ENCODE results near the gene DHRS1.
A peak's percentile ranks its signal among the peaks of the same experiment; 100 is the strongest.

DHRS1 gene

GRCh38 chr14:24260780-24261157, 38.8 kb downstream of the DHRS1 start:
- Histone ChIP-seq H2BK120ac (ENCODE audit: low read depth, low read length) (no peak overlapping the region), H2BK5ac (ENCODE audit: low read length) (no peak overlapping the region), H4K5ac (ENCODE audit: low read length) (no peak overlapping the region), H3K36me3 (ENCODE audit: control insufficient read depth, insufficient read depth, low read length) (no peaks in the 10 kb centered on the region), H3K56ac (ENCODE audit: low read length) (no peak overlapping the region), H3K27ac (ENCODE audit: low read depth, low read length) (no peak overlapping the region), H3K79me2 (ENCODE audit: control insufficient read depth, insufficient read depth, low read length) (no peaks in the 10 kb centered on the region), H3K4me1 (ENCODE audit: control insufficient read depth, low read depth, low read length) (no peaks in the 10 kb centered on the region), H3K23ac (ENCODE audit: low read length) (no peak overlapping the region), H3K4ac (ENCODE audit: low read depth, low read length) (no peak overlapping the region), H3K18ac (ENCODE audit: low read length) (no peak overlapping the region), H3K27me3 (ENCODE audit: insufficient read depth, low read length, poor library complexity) (no peaks in the 10 kb centered on the region), H4K8ac (ENCODE audit: low read depth, low read length) (no peak overlapping the region), H3K4me2 (ENCODE audit: low read length) (no peak overlapping the region), H2BK15ac (replicated peaks; ENCODE audit: low read depth) (no peak overlapping the region), H2AK5ac (ENCODE audit: low read length) (no peak overlapping the region), H3K79me1 (ENCODE audit: low read length) (no peaks in the 10 kb centered on the region), H3K9ac (ENCODE audit: low read length) (no peak overlapping the region), H3K4me3 (ENCODE audit: low read length) (no peak overlapping the region)
- no CpG with 5 or more reads among the region's 4 CpGs for WGBS (ENCODE audit: extremely low coverage, insufficient coverage, low lambda C conversion rate)
- DNase-seq = no peak

- Histone ChIP-seq H4K5ac (ENCODE audit: low read length) (no peak overlapping the region), H3K4me2 (ENCODE audit: low read length) (no peak overlapping the region), H3K56ac (ENCODE audit: low read length) (no peak overlapping the region), H3K4me3 (ENCODE audit: low read length) (no peak overlapping the region), H4K8ac (ENCODE audit: low read depth, low read length) (no peak overlapping the region), H3K18ac (ENCODE audit: low read length) (no peak overlapping the region), H3K4me1 (ENCODE audit: control insufficient read depth, low read depth, low read length) (no peaks in the 10 kb centered on the region), H2BK120ac (ENCODE audit: low read depth, low read length) (no peak overlapping the region), H3K79me1 (ENCODE audit: low read length) (no peaks in the 10 kb centered on the region), H3K27ac (ENCODE audit: low read depth, low read length) (no peak overlapping the region), H3K23ac (ENCODE audit: low read length) (no peak overlapping the region), H2BK5ac (ENCODE audit: low read length) (no peak overlapping the region), H3K9ac (ENCODE audit: low read length) (no peak overlapping the region), H3K36me3 (ENCODE audit: control insufficient read depth, insufficient read depth, low read length) (no peaks in the 10 kb centered on the region), H3K4ac (ENCODE audit: low read depth, low read length) (no peak overlapping the region), H3K27me3 (ENCODE audit: insufficient read depth, low read length, poor library complexity) (no peaks in the 10 kb centered on the region), H2AK5ac (ENCODE audit: low read length) (no peak overlapping the region), H2BK15ac (replicated peaks; ENCODE audit: low read depth) (no peak overlapping the region), H3K79me2 (ENCODE audit: control insufficient read depth, insufficient read depth, low read length) (no peaks in the 10 kb centered on the region)
- WGBS (ENCODE audit: extremely low coverage, insufficient coverage, low lambda C conversion rate) = no CpG with 5 or more reads among the region's 16 CpGs
- no peak for DNase-seq
Observed at GRCh38 chr14:24260026-24260779, 39.4 kb downstream of the DHRS1 start.

- no peak overlapping the region for H2BK15ac ChIP-seq (replicated peaks; ENCODE audit: low read depth)
- H3K4me2 ChIP-seq (ENCODE audit: low read length) = no peak overlapping the region
- H3K27me3 ChIP-seq (ENCODE audit: insufficient read depth, low read length, poor library complexity) = no peaks in the 10 kb centered on the region
- no peak overlapping the region for H3K9ac ChIP-seq (ENCODE audit: low read length)
- no peak overlapping the region for H3K18ac ChIP-seq (ENCODE audit: low read length)
- H4K5ac ChIP-seq (ENCODE audit: low read length) = no peak overlapping the region
- no peaks in the 10 kb centered on the region for H3K79me1 ChIP-seq (ENCODE audit: low read length)
- no peaks in the 10 kb centered on the region for H3K36me3 ChIP-seq (ENCODE audit: control insufficient read depth, insufficient read depth, low read length)
- no peak overlapping the region for H4K8ac ChIP-seq (ENCODE audit: low read depth, low read length)
- H3K27ac ChIP-seq (ENCODE audit: low read depth, low read length) = no peak overlapping the region
- no peak overlapping the region for H2BK5ac ChIP-seq (ENCODE audit: low read length)
- no peak overlapping the region for H3K4me3 ChIP-seq (ENCODE audit: low read length)
- no peak overlapping the region for H3K56ac ChIP-seq (ENCODE audit: low read length)
- no peak overlapping the region for H3K4ac ChIP-seq (ENCODE audit: low read depth, low read length)
- H3K4me1 ChIP-seq (ENCODE audit: control insufficient read depth, low read depth, low read length) = no peaks in the 10 kb centered on the region
- H2AK5ac ChIP-seq (ENCODE audit: low read length) = no peak overlapping the region
- no peak overlapping the region for H3K23ac ChIP-seq (ENCODE audit: low read length)
- no peak overlapping the region for H2BK120ac ChIP-seq (ENCODE audit: low read depth, low read length)
- DNase-seq = peak; percentile 19
- WGBS (ENCODE audit: extremely low coverage, insufficient coverage, low lambda C conversion rate) = no CpG with 5 or more reads among the region's 16 CpGs
- H3K79me2 ChIP-seq (ENCODE audit: control insufficient read depth, insufficient read depth, low read length) = no peaks in the 10 kb centered on the region
Observed at GRCh38 chr14:24259282-24260025, 40.1 kb downstream of the DHRS1 start.

- Histone ChIP-seq H4K5ac (ENCODE audit: low read length) (no peak overlapping the region), H3K79me2 (ENCODE audit: control insufficient read depth, insufficient read depth, low read length) (no peaks in the 10 kb centered on the region), H2AK5ac (ENCODE audit: low read length) (no peak overlapping the region), H3K18ac (ENCODE audit: low read length) (no peak overlapping the region), H3K4me2 (ENCODE audit: low read length) (no peak overlapping the region), H4K8ac (ENCODE audit: low read depth, low read length) (no peak overlapping the region), H3K4ac (ENCODE audit: low read depth, low read length) (no peak overlapping the region), H3K4me3 (ENCODE audit: low read length) (no peak overlapping the region), H3K27ac (ENCODE audit: low read depth, low read length) (no peak overlapping the region), H3K27me3 (ENCODE audit: insufficient read depth, low read length, poor library complexity) (no peaks in the 10 kb centered on the region), H3K23ac (ENCODE audit: low read length) (no peak overlapping the region), H3K79me1 (ENCODE audit: low read length) (no peaks in the 10 kb centered on the region), H3K4me1 (ENCODE audit: control insufficient read depth, low read depth, low read length) (no peaks in the 10 kb centered on the region), H3K56ac (ENCODE audit: low read length) (no peak overlapping the region), H2BK120ac (ENCODE audit: low read depth, low read length) (no peak overlapping the region), H2BK15ac (replicated peaks; ENCODE audit: low read depth) (no peak overlapping the region), H3K9ac (ENCODE audit: low read length) (no peak overlapping the region), H2BK5ac (ENCODE audit: low read length) (no peak overlapping the region), H3K36me3 (ENCODE audit: control insufficient read depth, insufficient read depth, low read length) (no peaks in the 10 kb centered on the region)
- whole genome bisulfite sequencing (ENCODE audit: extremely low coverage, insufficient coverage, low lambda C conversion rate) = no CpG with 5 or more reads among the region's 18 CpGs
- DNase-seq = no peak
Observed at GRCh38 chr14:24258548-24259265, 40.9 kb downstream of the DHRS1 start.

GRCh38 chr14:24258119-24258518, 41.5 kb downstream of the DHRS1 start:
- no peak for DNase-seq
- Histone ChIP-seq H3K4ac (ENCODE audit: low read depth, low read length) (no peak overlapping the region), H3K4me1 (ENCODE audit: control insufficient read depth, low read depth, low read length) (no peaks in the 10 kb centered on the region), H4K8ac (ENCODE audit: low read depth, low read length) (no peak overlapping the region), H3K36me3 (ENCODE audit: control insufficient read depth, insufficient read depth, low read length) (no peaks in the 10 kb centered on the region), H2BK120ac (ENCODE audit: low read depth, low read length) (no peak overlapping the region), H2BK5ac (ENCODE audit: low read length) (no peak overlapping the region), H3K4me3 (ENCODE audit: low read length) (no peak overlapping the region), H2BK15ac (replicated peaks; ENCODE audit: low read depth) (no peak overlapping the region), H3K23ac (ENCODE audit: low read length) (no peak overlapping the region), H3K56ac (ENCODE audit: low read length) (no peak overlapping the region), H3K27me3 (ENCODE audit: insufficient read depth, low read length, poor library complexity) (no peaks in the 10 kb centered on the region), H3K9ac (ENCODE audit: low read length) (no peak overlapping the region), H3K79me1 (ENCODE audit: low read length) (no peaks in the 10 kb centered on the region), H3K27ac (ENCODE audit: low read depth, low read length) (no peak overlapping the region), H3K4me2 (ENCODE audit: low read length) (no peak overlapping the region), H2AK5ac (ENCODE audit: low read length) (no peak overlapping the region), H3K79me2 (ENCODE audit: control insufficient read depth, insufficient read depth, low read length) (no peaks in the 10 kb centered on the region), H3K18ac (ENCODE audit: low read length) (no peak overlapping the region), H4K5ac (ENCODE audit: low read length) (no peak overlapping the region)
- WGBS (ENCODE audit: extremely low coverage, insufficient coverage, low lambda C conversion rate) = no CpG with 5 or more reads among the region's 9 CpGs
